SJCRH30 (cell line): Measurements from ENCODE around the gene MGST2. TPM values are rescaled to one million over a fixed set of nuclear protein-coding genes. Genes with fewer than 3 reads are reported as not detected.

ENCODE experiments used
- DNase-seq, 2 experiments: peaks; one replicate each; pipeline ENCODE4 v3.0.0-alpha.2; 2015 to 2020
- H3K27ac ChIP-seq: fragments of 250-450 bp; sonication (Bioruptor Pico); 2 replicates; pipeline ENCODE4 v1.5.1; 2020; ENCODE audit warnings: mild to moderate bottlenecking, moderate library complexity
- H3K27me3 ChIP-seq: fragments of 250-450 bp; sonication (Bioruptor Pico); 2 replicates; pipeline ENCODE4 v1.5.1; 2020; ENCODE audit warnings: mild to moderate bottlenecking, moderate library complexity
- H3K36me3 ChIP-seq: fragments of 250-450 bp; sonication (Bioruptor Pico); 2 replicates; pipeline ENCODE4 v1.5.1; 2020; ENCODE audit warnings: mild to moderate bottlenecking, moderate library complexity
- H3K4me1 ChIP-seq: fragments of 250-450 bp; sonication (Bioruptor Pico); 2 replicates; pipeline ENCODE4 v1.5.1; 2020; ENCODE audit warnings: mild to moderate bottlenecking, moderate library complexity
- H3K4me3 ChIP-seq: fragments of 250-450 bp; sonication (Bioruptor Pico); 2 replicates; pipeline ENCODE4 v1.5.1; 2020; ENCODE audit warnings: mild to moderate bottlenecking, moderate library complexity
- H3K9me3 ChIP-seq: fragments of 250-450 bp; sonication (Bioruptor Pico); replicated peaks from 2 replicates; pipeline ENCODE4 v1.5.1; 2020; ENCODE audit warnings: mild to moderate bottlenecking, moderate library complexity
- total RNA-seq: library from RNA; depleted of rRNA; stranded (reverse); fragments of >200 nt; shearing (Covaris generic); gene quantifications from 2 replicates; pipeline ENCODE4 v1.2.3, GENCODE V29; 2014

MGST2 gene
- total RNA-seq, 1 experiment from 2014 or later = 27.2 TPM

DNA sequence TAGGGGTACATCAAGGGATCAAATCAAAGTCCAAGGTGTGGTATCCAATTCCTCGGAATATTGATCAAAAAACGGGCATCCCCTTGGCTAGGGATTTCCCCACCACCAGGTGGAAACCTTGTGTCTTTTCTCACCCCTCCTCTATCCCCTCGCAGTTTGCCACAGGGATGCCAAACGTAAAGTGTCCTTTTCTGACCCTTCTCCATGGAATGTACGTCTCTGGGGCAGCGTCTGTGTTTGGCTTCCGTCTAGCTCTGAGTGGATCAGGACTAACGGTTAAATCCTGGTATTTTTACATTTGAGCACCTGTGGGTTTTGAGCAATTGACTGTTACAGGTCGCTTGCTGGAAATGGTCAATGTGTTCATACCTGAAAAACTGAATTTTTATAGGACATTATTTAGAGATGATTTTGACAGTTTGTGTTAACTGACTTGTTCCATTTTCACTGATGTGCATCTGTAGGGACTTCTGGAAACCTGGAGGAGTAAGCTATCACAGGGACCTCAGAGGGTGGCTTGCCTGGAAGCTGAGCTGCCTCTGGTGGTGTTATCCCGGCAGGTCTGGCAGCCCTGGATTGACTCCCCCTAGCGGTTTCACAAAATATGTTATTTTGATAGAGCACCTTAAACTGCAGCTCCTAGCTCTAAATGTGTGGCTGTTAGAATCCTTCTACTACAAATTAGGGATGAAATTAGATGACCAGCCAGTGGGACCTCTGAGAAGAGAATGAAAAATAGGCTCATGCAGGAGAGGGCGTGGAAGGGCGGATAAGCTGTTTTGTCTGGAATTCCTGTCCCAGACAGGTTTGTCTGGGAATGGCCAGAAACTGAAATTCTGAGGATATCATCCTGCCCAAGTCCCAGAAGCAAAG, 8.8 kb upstream of the MGST2 start:
- H3K4me1 ChIP-seq = no peaks in the 10 kb centered on the region
- H3K27me3 ChIP-seq = no peaks in the 10 kb centered on the region
- no peaks in the 10 kb centered on the region for H3K36me3 ChIP-seq
- H3K9me3 ChIP-seq = no peaks in the 10 kb centered on the region
- peak; percentile 65 to 83 for DNase-seq
- no peak overlapping the region for H3K27ac ChIP-seq
- no peak overlapping the region for H3K4me3 ChIP-seq

- no peaks in the 10 kb centered on the region for H3K27me3 ChIP-seq
- DNase-seq = no peak
- H3K4me1 ChIP-seq = no peaks in the 10 kb centered on the region
- no peaks in the 10 kb centered on the region for H3K9me3 ChIP-seq
- no peak overlapping the region for H3K4me3 ChIP-seq
- H3K36me3 ChIP-seq = no peaks in the 10 kb centered on the region
- no peak overlapping the region for H3K27ac ChIP-seq
These were observed 7.4 kb upstream of the MGST2 start for GRCh38 chr4:139658185-139658584.

GRCh38 chr4:139658586-139659382, 6.8 kb upstream of the MGST2 start:
- Histone ChIP-seq H3K4me1 (no peaks in the 10 kb centered on the region), H3K9me3 (no peaks in the 10 kb centered on the region)

GRCh38 chr4:139659735-139660424, 5.7 kb upstream of the MGST2 start:
- Histone ChIP-seq H3K9me3 (no peaks in the 10 kb centered on the region), H3K4me1 (no peaks in the 10 kb centered on the region), H3K27ac (no peak overlapping the region), H3K4me3 (no peak overlapping the region), H3K27me3 (no peaks in the 10 kb centered on the region), H3K36me3 (no peaks in the 10 kb centered on the region)
- no peak for DNase-seq

More at GRCh38 chr4:139658586-139659382, 6.8 kb upstream of the MGST2 start:
- DNase-seq = no peak
- no peaks in the 10 kb centered on the region for H3K36me3 ChIP-seq
- no peak overlapping the region for H3K4me3 ChIP-seq
- H3K27me3 ChIP-seq = no peaks in the 10 kb centered on the region
- no peak overlapping the region for H3K27ac ChIP-seq

DNA sequence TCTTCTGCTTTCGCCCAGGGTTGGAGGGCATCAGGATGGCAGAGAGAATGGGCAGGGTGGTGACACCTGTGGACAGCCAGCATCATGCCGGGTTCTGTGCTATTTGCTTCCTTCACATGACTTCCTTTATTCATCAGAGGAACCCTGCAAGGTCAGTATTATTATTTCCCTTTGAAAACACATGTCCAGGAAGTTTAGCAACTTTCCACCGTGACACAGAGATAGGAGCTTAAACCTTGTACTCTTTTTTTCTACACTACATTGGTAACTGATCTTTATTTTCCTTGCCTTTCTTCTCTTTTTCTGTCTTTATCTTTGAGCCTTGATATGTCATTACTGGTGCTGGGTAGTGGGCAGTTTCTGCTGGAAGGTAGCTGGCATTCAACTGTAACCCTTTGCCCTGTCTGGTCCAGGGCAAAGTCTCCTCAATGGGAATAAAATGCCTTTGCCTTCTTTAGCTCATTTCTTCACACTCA, 5.0 kb upstream of the MGST2 start:
- Histone ChIP-seq H3K36me3 (no peaks in the 10 kb centered on the region), H3K9me3 (no peaks in the 10 kb centered on the region), H3K4me1 (no peaks in the 10 kb centered on the region), H3K27me3 (no peaks in the 10 kb centered on the region), H3K27ac (no peak overlapping the region), H3K4me3 (no peak overlapping the region)
- DNase-seq = no peak

DNA sequence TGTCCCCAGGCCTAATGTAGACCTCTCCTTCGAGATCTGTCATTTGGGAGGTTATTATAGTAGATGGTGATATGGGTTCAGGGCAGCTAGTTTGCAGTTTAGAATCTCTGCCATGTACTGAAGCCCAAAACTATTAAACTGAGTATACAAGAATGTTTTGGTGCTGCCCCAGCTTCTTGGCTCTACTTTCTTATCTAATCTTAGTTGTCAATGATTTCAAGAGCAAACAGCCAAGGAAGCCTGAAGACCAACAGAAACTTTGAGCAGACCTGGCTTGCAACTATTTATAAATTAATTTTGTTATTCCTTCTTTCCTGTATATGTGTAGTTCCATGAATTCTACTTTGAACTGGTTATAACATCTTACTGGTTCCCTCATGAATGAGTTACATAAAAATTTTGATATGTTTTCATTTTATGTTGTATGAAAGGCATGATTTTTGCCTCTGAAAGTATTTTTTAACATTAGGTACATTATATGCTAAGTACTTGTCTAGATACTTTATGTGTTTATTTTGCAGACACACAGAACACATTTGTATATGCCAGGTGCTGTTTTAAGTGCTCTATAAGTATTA, 2.0 kb upstream of the MGST2 start:
- DNase-seq = no peak
- peaks cover 4% of the 10 kb centered on the region; the same call in 1 of the 2 replicates for H3K4me1 ChIP-seq
- H3K9me3 ChIP-seq = no peaks in the 10 kb centered on the region

DNA sequence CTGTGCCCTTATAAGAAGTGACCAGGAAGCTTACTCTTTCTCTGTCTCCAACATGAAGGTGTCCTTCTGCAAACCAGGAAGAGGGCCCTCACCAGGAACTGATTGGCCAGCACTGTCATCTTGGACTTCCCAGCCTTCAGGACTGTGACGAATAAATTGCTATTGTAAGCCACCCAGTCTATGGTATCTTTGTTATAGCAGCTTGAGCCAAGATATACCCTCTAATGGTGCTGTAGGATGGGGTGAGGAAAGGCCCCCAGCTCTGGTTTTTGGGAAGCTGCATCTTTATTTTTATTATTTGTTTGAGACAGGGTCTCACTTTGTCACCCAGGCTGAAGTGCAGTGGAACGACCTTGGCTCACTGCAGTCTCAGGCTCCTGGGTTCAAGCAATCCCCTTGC, 1.2 kb upstream of the MGST2 start:
- Histone ChIP-seq H3K27ac (no peak overlapping the region), H3K27me3 (no peaks in the 10 kb centered on the region), H3K36me3 (no peaks in the 10 kb centered on the region), H3K9me3 (no peaks in the 10 kb centered on the region), H3K4me1 (peaks cover 4% of the 10 kb centered on the region; the same call in 1 of the 2 replicates), H3K4me3 (no peak overlapping the region)
- DNase-seq = no peak

More for the DNA sequence above, 2.0 kb upstream of the MGST2 start:
- no peak overlapping the region for H3K4me3 ChIP-seq
- H3K27ac ChIP-seq = no peak overlapping the region
- no peaks in the 10 kb centered on the region for H3K36me3 ChIP-seq
- no peaks in the 10 kb centered on the region for H3K27me3 ChIP-seq

DNA sequence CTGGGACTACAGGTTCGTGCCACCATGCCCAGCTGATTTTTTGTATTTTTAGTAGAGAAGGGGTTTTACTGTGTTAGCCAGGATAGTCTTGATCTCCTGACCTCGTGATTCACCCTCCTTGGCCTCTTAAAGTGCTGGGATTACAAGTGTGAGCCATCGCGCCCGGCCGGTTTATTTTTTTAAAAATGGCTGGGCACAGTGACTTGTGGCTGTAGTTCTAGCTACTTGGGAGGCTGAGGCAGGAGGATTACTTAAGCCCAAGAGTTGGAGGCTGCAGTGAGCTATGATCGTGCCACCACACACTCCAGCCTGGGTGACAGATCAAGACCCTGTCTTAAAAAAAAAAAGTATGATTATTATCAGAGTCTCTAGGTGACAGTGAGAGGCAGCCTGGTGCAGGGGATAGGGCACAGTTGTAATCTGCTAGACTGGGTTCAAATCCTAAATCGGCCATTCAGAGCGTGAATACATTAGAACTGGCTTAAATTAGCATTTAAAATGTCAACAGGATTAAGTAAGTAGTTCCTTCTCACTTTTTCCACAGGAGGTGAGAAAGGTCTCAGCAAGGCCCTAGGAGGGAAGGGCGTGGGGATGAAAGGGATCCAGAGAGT, 435 bp upstream of the MGST2 start:
- Histone ChIP-seq H3K36me3 (no peaks in the 10 kb centered on the region), H3K27ac (peak overlapping the region; percentile 87)

DNA sequence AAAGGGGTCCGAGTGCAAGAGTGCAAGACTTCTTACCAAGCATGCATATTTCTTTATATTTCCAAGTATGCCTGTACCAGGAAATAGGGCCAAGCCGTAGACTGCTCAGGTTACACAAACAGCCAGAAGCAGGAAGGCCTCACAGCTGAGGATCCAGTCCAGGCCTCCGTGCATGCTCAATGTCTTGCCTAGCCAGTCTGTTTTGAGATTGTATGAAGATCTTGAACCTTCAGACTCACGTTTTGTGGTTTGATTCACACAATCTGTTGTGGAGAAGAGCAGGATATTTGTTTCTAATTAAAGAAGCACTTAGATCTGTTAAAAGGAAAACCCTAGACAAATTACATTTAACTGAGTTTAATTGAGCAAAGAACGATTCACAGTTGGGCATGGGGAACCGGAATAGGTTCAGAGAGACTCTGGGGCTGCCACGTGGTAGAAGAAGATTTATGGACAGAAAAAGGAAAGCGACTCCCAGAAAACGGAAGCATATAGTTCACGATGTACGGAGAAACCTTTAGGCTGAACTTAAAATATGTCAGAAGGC, 1.2 kb downstream of the MGST2 start:
- peak; percentile 59 to 75 for DNase-seq
- Histone ChIP-seq H3K27ac (peak overlapping the region; percentile 87), H3K36me3 (no peaks in the 10 kb centered on the region), H3K4me3 (peak overlapping the region; percentile 68), H3K4me1 (peaks cover 4% of the 10 kb centered on the region; the same call in 1 of the 2 replicates), H3K9me3 (no peaks in the 10 kb centered on the region), H3K27me3 (no peaks in the 10 kb centered on the region)

More for the DNA sequence above, 435 bp upstream of the MGST2 start:
- no peak for DNase-seq
- H3K27me3 ChIP-seq = no peaks in the 10 kb centered on the region
- H3K4me3 ChIP-seq = peak overlapping the region; percentile 68
- no peaks in the 10 kb centered on the region for H3K9me3 ChIP-seq
- H3K4me1 ChIP-seq = peaks cover 4% of the 10 kb centered on the region; the same call in 1 of the 2 replicates

DNA sequence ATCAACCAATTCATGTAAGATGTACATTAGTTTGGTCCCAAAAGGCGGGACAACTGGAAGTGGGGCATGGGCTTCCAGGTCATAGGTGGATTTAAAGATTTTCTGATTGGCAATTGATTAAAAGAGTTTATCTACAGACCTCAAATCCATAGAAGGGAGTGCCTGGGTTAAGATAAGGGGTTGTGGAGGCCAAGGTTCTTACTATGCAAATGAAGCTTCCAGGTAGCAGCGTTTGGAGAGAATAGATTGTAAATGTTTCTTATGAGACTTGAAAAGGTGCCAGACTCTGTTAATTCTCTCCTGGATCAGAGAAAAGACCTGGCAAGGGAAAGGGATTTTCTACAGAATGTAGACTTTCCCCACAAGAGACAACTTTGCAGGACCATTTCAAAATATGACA, 2.4 kb downstream of the MGST2 start:
- H3K27me3 ChIP-seq = no peaks in the 10 kb centered on the region
- DNase-seq = no peak
- H3K27ac ChIP-seq = no peak overlapping the region
- no peaks in the 10 kb centered on the region for H3K9me3 ChIP-seq
- peaks cover 4% of the 10 kb centered on the region; the same call in 1 of the 2 replicates for H3K4me1 ChIP-seq
- H3K36me3 ChIP-seq = no peaks in the 10 kb centered on the region
- H3K4me3 ChIP-seq = no peak overlapping the region

GRCh38 chr4:139668658-139669201, 3.1 kb downstream of the MGST2 start:
- Histone ChIP-seq H3K4me1 (peaks cover 4% of the 10 kb centered on the region; the same call in 1 of the 2 replicates), H3K36me3 (no peaks in the 10 kb centered on the region), H3K27ac (no peak overlapping the region), H3K27me3 (no peaks in the 10 kb centered on the region), H3K4me3 (no peak overlapping the region), H3K9me3 (no peaks in the 10 kb centered on the region)
- no peak for DNase-seq

DNA sequence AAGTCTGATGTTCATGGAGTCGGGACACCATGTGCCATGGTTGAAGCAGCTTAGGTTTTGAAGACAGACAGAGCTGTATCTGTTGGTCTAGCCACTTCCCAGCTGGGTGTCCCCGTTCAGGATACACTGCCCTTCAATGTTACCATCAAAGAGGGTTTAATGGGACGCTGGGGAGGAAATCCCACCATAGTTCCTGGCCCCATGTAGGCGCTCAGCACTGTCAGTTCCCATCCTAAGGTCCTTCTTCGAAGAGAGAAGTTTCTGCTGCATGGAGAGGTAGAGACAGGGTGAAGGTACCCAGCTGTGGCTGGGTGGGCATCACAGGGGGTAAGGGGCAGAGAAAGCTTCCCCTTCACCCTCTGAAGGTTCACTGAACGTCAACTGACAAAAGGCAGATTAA, 3.7 kb downstream of the MGST2 start:
- no peak overlapping the region for H3K4me3 ChIP-seq
- no peaks in the 10 kb centered on the region for H3K9me3 ChIP-seq
- no peaks in the 10 kb centered on the region for H3K36me3 ChIP-seq
- no peaks in the 10 kb centered on the region for H3K27me3 ChIP-seq
- H3K27ac ChIP-seq = no peak overlapping the region
- no peak for DNase-seq
- peaks cover 4% of the 10 kb centered on the region; the same call in 1 of the 2 replicates for H3K4me1 ChIP-seq

GRCh38 chr4:139669890-139670289, 4.3 kb downstream of the MGST2 start:
- Histone ChIP-seq H3K27me3 (no peaks in the 10 kb centered on the region), H3K4me1 (peaks cover 4% of the 10 kb centered on the region; the same call in 1 of the 2 replicates), H3K9me3 (no peaks in the 10 kb centered on the region), H3K4me3 (no peak overlapping the region), H3K36me3 (no peaks in the 10 kb centered on the region), H3K27ac (no peak overlapping the region)
- no peak for DNase-seq
